ENCODE results near the gene FNIP2. TPM values are rescaled to one million over a fixed set of nuclear protein-coding genes. Genes with fewer than 3 reads are reported as not detected.

FNIP2 gene
- total RNA-seq, 1 experiment from 2014 or later = 35.3 TPM

DNA sequence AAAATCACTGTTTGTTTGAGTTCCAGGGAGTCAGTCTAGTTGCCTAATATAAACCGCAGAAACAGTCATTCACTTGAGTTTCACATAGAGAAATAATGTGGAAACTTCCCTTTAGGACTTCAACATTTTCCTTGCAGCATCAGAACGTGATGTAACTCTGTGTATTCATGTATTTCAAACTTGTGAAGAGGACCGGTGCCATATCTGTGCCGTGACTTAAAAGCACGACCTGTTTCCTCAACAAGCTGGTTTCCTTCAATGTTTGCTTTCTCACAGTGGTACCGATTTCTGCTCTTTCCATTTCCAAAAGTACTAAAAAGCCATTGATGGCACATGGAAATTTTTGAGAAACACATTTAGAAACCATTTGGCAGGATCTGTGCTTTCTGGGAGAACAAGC, 167.4 kb downstream of the FNIP2 start:
- Mint-ChIP-seq H3K27me3 (ENCODE audit: unreplicated experiment) (no peaks in the 10 kb centered on the region), H3K9me3 (ENCODE audit: low read depth, unreplicated experiment) (no peaks in the 10 kb centered on the region), H3K36me3 (ENCODE audit: insufficient read depth, unreplicated experiment) (no peaks in the 10 kb centered on the region), H3K4me1 (ENCODE audit: low read depth, unreplicated experiment) (no peaks in the 10 kb centered on the region), H3K27ac (ENCODE audit: unreplicated experiment) (no peak overlapping the region), H3K4me3 (ENCODE audit: low read depth, unreplicated experiment) (no peak overlapping the region)
- no TSS peak for BruUV-seq (replicated peaks)
- DNase-seq = no peak
- intact Hi-C loops (cut with micrococcal nuclease; ENCODE audit: unreplicated experiment) = no loop called here
- CTCF ChIA-PET = no interaction called here
- TF ChIP-seq, protein P1, sequence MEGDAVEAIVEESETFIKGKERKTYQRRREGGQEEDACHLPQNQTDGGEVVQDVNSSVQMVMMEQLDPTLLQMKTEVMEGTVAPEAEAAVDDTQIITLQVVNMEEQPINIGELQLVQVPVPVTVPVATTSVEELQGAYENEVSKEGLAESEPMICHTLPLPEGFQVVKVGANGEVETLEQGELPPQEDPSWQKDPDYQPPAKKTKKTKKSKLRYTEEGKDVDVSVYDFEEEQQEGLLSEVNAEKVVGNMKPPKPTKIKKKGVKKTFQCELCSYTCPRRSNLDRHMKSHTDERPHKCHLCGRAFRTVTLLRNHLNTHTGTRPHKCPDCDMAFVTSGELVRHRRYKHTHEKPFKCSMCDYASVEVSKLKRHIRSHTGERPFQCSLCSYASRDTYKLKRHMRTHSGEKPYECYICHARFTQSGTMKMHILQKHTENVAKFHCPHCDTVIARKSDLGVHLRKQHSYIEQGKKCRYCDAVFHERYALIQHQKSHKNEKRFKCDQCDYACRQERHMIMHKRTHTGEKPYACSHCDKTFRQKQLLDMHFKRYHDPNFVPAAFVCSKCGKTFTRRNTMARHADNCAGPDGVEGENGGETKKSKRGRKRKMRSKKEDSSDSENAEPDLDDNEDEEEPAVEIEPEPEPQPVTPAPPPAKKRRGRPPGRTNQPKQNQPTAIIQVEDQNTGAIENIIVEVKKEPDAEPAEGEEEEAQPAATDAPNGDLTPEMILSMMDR (IDR thresholded peaks at IDR 0.05; ENCODE audit: unreplicated experiment) = no peak

DNA sequence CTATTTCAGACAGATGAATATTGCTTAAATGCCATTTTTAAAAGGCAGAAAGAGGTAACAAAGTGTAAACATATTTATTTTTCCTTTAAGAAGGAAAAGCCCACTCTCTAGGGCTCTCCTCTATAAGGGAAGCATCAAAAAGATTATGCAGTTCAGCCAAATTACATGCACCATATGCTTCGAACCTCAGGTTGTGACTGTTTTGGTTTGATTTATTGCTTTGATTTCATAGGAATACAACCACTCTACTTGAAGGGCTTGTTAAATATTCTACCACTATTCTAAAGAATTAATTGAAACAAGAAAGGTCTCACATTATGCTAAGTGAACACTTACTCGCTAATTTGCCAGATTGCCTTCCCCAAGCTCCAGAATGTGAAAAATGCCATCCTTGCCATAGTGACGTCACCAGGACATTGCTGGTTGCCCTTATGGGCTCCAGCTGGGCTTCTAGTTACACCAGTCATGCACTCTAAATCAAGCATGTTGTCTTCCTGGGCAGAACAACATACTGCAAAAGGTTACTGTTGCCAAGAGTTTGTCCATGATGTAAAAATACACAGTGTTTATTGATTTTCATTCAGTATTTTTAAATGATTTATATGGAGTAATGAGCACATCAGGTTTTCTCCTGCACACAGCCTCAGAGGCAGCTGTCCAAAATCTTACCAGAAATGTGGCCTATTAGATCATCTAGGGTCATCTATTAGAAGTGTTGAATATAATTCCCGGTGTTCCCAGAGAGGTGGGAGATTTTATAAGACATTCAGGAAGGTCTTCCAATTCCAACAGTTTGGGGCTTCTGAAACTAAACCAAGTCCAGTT, 169.6 kb downstream of the FNIP2 start:
- BruUV-seq (replicated peaks) = no TSS peak
- Mint-ChIP-seq H3K27me3 (ENCODE audit: unreplicated experiment) (no peaks in the 10 kb centered on the region), H3K36me3 (ENCODE audit: insufficient read depth, unreplicated experiment) (no peaks in the 10 kb centered on the region), H3K4me3 (ENCODE audit: low read depth, unreplicated experiment) (no peak overlapping the region), H3K27ac (ENCODE audit: unreplicated experiment) (no peak overlapping the region), H3K4me1 (ENCODE audit: low read depth, unreplicated experiment) (no peaks in the 10 kb centered on the region), H3K9me3 (ENCODE audit: low read depth, unreplicated experiment) (no peaks in the 10 kb centered on the region)
- CTCF ChIA-PET = no interaction called here
- intact Hi-C loops (cut with micrococcal nuclease; ENCODE audit: unreplicated experiment) = no loop called here
- TF ChIP-seq, protein P1 (IDR thresholded peaks at IDR 0.05; ENCODE audit: unreplicated experiment) = no peak
- DNase-seq = no peak

DNA sequence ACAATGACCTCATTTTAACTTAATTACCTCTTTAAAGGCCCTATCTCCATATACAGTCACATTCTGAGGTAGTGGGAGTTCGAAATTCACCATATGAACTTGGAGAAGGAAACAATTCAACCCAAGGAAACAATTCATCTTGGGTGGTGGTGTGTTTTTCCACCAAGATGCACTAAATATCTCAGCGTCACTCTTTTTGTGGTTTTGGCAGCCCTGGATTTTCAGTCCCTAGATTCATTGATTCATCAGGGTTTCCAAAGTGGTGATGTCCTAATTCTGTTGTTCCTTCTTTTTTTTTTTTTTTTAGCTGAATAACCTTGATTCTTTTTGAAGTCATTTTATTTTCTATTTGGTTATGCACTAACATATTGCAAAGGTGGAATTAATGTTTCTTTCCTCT, 171.4 kb downstream of the FNIP2 start:
- Mint-ChIP-seq H3K36me3 (ENCODE audit: insufficient read depth, unreplicated experiment) (no peaks in the 10 kb centered on the region), H3K27me3 (ENCODE audit: unreplicated experiment) (no peaks in the 10 kb centered on the region), H3K27ac (ENCODE audit: unreplicated experiment) (no peak overlapping the region), H3K4me1 (ENCODE audit: low read depth, unreplicated experiment) (no peaks in the 10 kb centered on the region), H3K4me3 (ENCODE audit: low read depth, unreplicated experiment) (no peak overlapping the region), H3K9me3 (ENCODE audit: low read depth, unreplicated experiment) (no peaks in the 10 kb centered on the region)
- intact Hi-C loops (cut with micrococcal nuclease; ENCODE audit: unreplicated experiment) = no loop called here
- BruUV-seq (replicated peaks) = no TSS peak
- DNase-seq = no peak
- TF ChIP-seq, protein P1 (IDR thresholded peaks at IDR 0.05; ENCODE audit: unreplicated experiment) = no peak
- CTCF ChIA-PET = no interaction called here

DNA sequence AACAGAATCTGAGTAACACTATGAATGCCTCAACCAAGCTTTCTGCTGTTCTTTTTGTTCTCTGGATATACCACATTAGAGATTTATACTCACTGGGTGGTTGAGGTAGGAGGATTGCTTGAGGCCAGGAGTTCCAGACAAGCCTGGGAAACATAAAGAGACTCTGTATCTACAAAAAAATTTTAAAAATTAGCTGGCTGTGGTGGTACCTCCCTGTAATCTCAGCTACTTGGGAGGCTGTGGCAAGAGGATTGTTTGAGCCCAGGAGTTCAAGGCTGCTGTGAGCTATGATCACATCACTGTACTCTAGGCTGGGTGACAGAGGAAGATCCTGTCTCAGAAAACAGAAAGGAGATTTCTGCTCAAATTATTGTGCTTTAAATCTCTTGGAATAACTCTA, 172.5 kb downstream of the FNIP2 start:
- H3K4me3 Mint-ChIP-seq (ENCODE audit: low read depth, unreplicated experiment) = no peak overlapping the region
- no TSS peak for BruUV-seq (replicated peaks)
- DNase-seq = no peak
- CTCF ChIA-PET = interaction anchor here (0.5 kb wide), 1 partner anchor 167 kb away, joined by 3 read pairs; no protein-coding TSS in a partner anchor
- no peak overlapping the region for H3K27ac Mint-ChIP-seq (ENCODE audit: unreplicated experiment)
- H3K36me3 Mint-ChIP-seq (ENCODE audit: insufficient read depth, unreplicated experiment) = no peaks in the 10 kb centered on the region
- TF ChIP-seq, protein P1 (IDR thresholded peaks at IDR 0.05; ENCODE audit: unreplicated experiment) = no peak
- H3K27me3 Mint-ChIP-seq (ENCODE audit: unreplicated experiment) = no peaks in the 10 kb centered on the region
- no peaks in the 10 kb centered on the region for H3K4me1 Mint-ChIP-seq (ENCODE audit: low read depth, unreplicated experiment)
- H3K9me3 Mint-ChIP-seq (ENCODE audit: low read depth, unreplicated experiment) = no peaks in the 10 kb centered on the region
- intact Hi-C loops (cut with micrococcal nuclease; ENCODE audit: unreplicated experiment) = no loop called here

Data from Calu3 (cell line).